Neural crest cell (in vitro differentiated cells): ENCODE results near the gene SRRD. TPM values are rescaled to one million over a fixed set of nuclear protein-coding genes. Genes with fewer than 3 reads are reported as not detected.
"Not testable (repeated sequence)": the region's sequence is repeated elsewhere in the genome, so short reads cannot be mapped to it uniquely, and the experiment has no call there.

Experiments used
- DNase-seq: peaks from one replicate; pipeline ENCODE4 v3.0.0; 2021; ENCODE audit warnings: low read depth, mixed read lengths, low spot score
- H3K27ac Mint-ChIP-seq: one replicate; pipeline ENCODE4 v1.8.0; 2021; ENCODE audit warnings: mild to moderate bottlenecking, mixed read lengths; ENCODE audit not compliant: unreplicated experiment
- H3K27me3 Mint-ChIP-seq: 2 replicates; pipeline ENCODE4 v1.8.0; 2021; ENCODE audit warnings: low read depth, mild to moderate bottlenecking, mixed read lengths
- H3K36me3 Mint-ChIP-seq: 2 replicates; pipeline ENCODE4 v1.8.0; 2021; ENCODE audit warnings: low read depth, mild to moderate bottlenecking, mixed read lengths
- H3K4me1 Mint-ChIP-seq: 2 replicates; pipeline ENCODE4 v1.8.0; 2021; ENCODE audit warnings: mixed read lengths
- H3K4me3 Mint-ChIP-seq: one replicate; pipeline ENCODE4 v1.8.0; 2021; ENCODE audit warnings: mild to moderate bottlenecking, mixed read lengths
- H3K9me3 Mint-ChIP-seq: 2 replicates; pipeline ENCODE4 v1.8.0; 2021; ENCODE audit warnings: mixed read lengths
- CTCF ChIP-seq: fragments of 200-600 bp; sonication (generic); conservative IDR thresholded peaks from 2 replicates; pipeline ENCODE4 v1.5.0; 2021; ENCODE audit warnings: antibody characterized with exemption, mild to moderate bottlenecking
- total RNA-seq: library from RNA; stranded (reverse); gene quantifications from 2 replicates; pipeline ENCODE4 v1.2.1, GENCODE V29; 2021

The SRRD gene
- total RNA-seq, 1 donor from 2014 or later = 30.8 TPM

GRCh38 chr22:26522592-26522991 lies 38.9 kb downstream of the SRRD start:
- Mint-ChIP-seq H3K4me3 (no peak overlapping the region), H3K27ac (no peak overlapping the region), H3K27me3 (no peaks in the 10 kb centered on the region), H3K9me3 (no peaks in the 10 kb centered on the region), H3K36me3 (no peaks in the 10 kb centered on the region), H3K4me1 (no peaks in the 10 kb centered on the region)
- TF ChIP-seq CTCF = no peak
- no peak for DNase-seq

- no peaks in the 10 kb centered on the region for H3K36me3 Mint-ChIP-seq
- no peak for TF ChIP-seq CTCF
- H3K27ac Mint-ChIP-seq = no peak overlapping the region
- H3K4me3 Mint-ChIP-seq = no peak overlapping the region
- no peaks in the 10 kb centered on the region for H3K9me3 Mint-ChIP-seq
- H3K27me3 Mint-ChIP-seq = no peaks in the 10 kb centered on the region
- no peaks in the 10 kb centered on the region for H3K4me1 Mint-ChIP-seq
- DNase-seq = no peak
Observed at GRCh38 chr22:26524870-26525269, 41.2 kb downstream of the SRRD start.

- no peak for TF ChIP-seq CTCF
- no peak overlapping the region for H3K27ac Mint-ChIP-seq
- DNase-seq = no peak
- no peaks in the 10 kb centered on the region for H3K9me3 Mint-ChIP-seq
- no peak overlapping the region for H3K4me3 Mint-ChIP-seq
- H3K36me3 Mint-ChIP-seq = no peaks in the 10 kb centered on the region
- H3K27me3 Mint-ChIP-seq = no peaks in the 10 kb centered on the region
- no peaks in the 10 kb centered on the region for H3K4me1 Mint-ChIP-seq
Observed at GRCh38 chr22:26525946-26526564, 42.4 kb downstream of the SRRD start.

- Mint-ChIP-seq H3K9me3 (no peaks in the 10 kb centered on the region), H3K36me3 (no peaks in the 10 kb centered on the region), H3K4me3 (no peak overlapping the region), H3K27me3 (no peaks in the 10 kb centered on the region), H3K27ac (no peak overlapping the region), H3K4me1 (no peaks in the 10 kb centered on the region)
- TF ChIP-seq CTCF = no peak
- no peak for DNase-seq
Observed at GRCh38 chr22:26527167-26527566, 43.5 kb downstream of the SRRD start.

GRCh38 chr22:26527574-26528465 lies 44.1 kb downstream of the SRRD start:
- Mint-ChIP-seq H3K27me3 (no peaks in the 10 kb centered on the region), H3K4me3 (no peak overlapping the region), H3K9me3 (no peaks in the 10 kb centered on the region)

GRCh38 chr22:26528518-26528917 lies 44.8 kb downstream of the SRRD start:
- not testable (repeated sequence) for H3K27me3 Mint-ChIP-seq, H3K27ac Mint-ChIP-seq, DNase-seq, H3K4me1 Mint-ChIP-seq, H3K36me3 Mint-ChIP-seq, H3K4me3 Mint-ChIP-seq, H3K9me3 Mint-ChIP-seq

More at GRCh38 chr22:26527574-26528465, 44.1 kb downstream of the SRRD start:
- no peak for DNase-seq
- no peak overlapping the region for H3K27ac Mint-ChIP-seq
- no peaks in the 10 kb centered on the region for H3K4me1 Mint-ChIP-seq
- no peak for TF ChIP-seq CTCF
- no peaks in the 10 kb centered on the region for H3K36me3 Mint-ChIP-seq
